ENCODE measurements around the gene OBP2B.

Gene OBP2B

GRCh38 chr9:133246562-133246961 lies 37.5 kb upstream of the OBP2B start:
- Histone ChIP-seq H3K4me1 (ENCODE audit: control insufficient read depth, insufficient read depth, low read depth, low read length) (no peaks in the 10 kb centered on the region), H2BK120ac (ENCODE audit: low read depth, low read length) (no peak overlapping the region), H2BK15ac (ENCODE audit: low read depth, poor library complexity, severe bottlenecking) (no peak overlapping the region), H3K36me3 (ENCODE audit: control insufficient read depth in 1 of 2, insufficient read depth in 2 of 2, low read depth in 1 of 2, low read length in 2 of 2) (no peaks in the 10 kb centered on the region), H3K27ac (ENCODE audit: low read length, poor library complexity, severe bottlenecking) (no peak overlapping the region), H3K14ac (ENCODE audit: low read length in 2 of 2) (peak overlapping the region in 1 of 2 experiments; percentile 70), H3K9ac (ENCODE audit: low read length) (no peak overlapping the region), H3K79me1 (replicated peaks; ENCODE audit: low read length, poor library complexity, severe bottlenecking) (no peaks in the 10 kb centered on the region), H3K27me3 (ENCODE audit: control insufficient read depth in 1 of 2, insufficient read depth in 1 of 2, low read length in 2 of 2) (peaks cover 50 to 79% of the 10 kb centered on the region in 2 experiments), H2BK5ac (ENCODE audit: low read depth, low read length, poor library complexity, severe bottlenecking) (no peak overlapping the region), H3K4me3 (ENCODE audit: insufficient read depth in 1 of 2, low read depth in 1 of 2, low read length in 2 of 2) (no peak overlapping the region), H2AFZ (ENCODE audit: low read depth, low read length) (no peak overlapping the region), H3K23ac (ENCODE audit: low read length in 2 of 2) (no peak overlapping the region), H3K9me3 (ENCODE audit: control insufficient read depth, low read length) (no peaks in the 10 kb centered on the region), H3K4me2 (ENCODE audit: low read length, poor library complexity, severe bottlenecking) (no peak overlapping the region), H2AK5ac (ENCODE audit: low read length, severe bottlenecking) (no peak overlapping the region), H4K8ac (ENCODE audit: low read length) (no peak overlapping the region), H2BK12ac (ENCODE audit: low read length in 2 of 2) (no peak overlapping the region), H3K4ac (ENCODE audit: low read depth in 1 of 2, low read length in 2 of 2) (no peak overlapping the region), H4K91ac (ENCODE audit: low read length) (no peak overlapping the region), H3K18ac (ENCODE audit: low read depth in 1 of 2, low read length in 2 of 2) (no peak overlapping the region)
- 93% methylated on average over 16 of the region's 16 CpGs for WGBS
- no peak for DNase-seq

- Histone ChIP-seq H3K4me3 (ENCODE audit: insufficient read depth in 1 of 2, low read depth in 1 of 2, low read length in 2 of 2) (no peak overlapping the region), H3K27me3 (ENCODE audit: control insufficient read depth in 1 of 2, insufficient read depth in 1 of 2, low read length in 2 of 2) (peaks cover 20 to 56% of the 10 kb centered on the region in 2 experiments), H2BK120ac (ENCODE audit: low read depth, low read length) (no peak overlapping the region), H4K8ac (ENCODE audit: low read length) (no peak overlapping the region), H3K27ac (ENCODE audit: low read length, poor library complexity, severe bottlenecking) (no peak overlapping the region), H2BK15ac (ENCODE audit: low read depth, poor library complexity, severe bottlenecking) (no peak overlapping the region), H3K36me3 (ENCODE audit: control insufficient read depth in 1 of 2, insufficient read depth in 2 of 2, low read depth in 1 of 2, low read length in 2 of 2) (no peaks in the 10 kb centered on the region), H2BK5ac (ENCODE audit: low read depth, low read length, poor library complexity, severe bottlenecking) (no peak overlapping the region), H3K4ac (ENCODE audit: low read depth in 1 of 2, low read length in 2 of 2) (no peak overlapping the region), H3K23ac (ENCODE audit: low read length in 2 of 2) (no peak overlapping the region), H3K9me3 (ENCODE audit: control insufficient read depth, low read length) (no peaks in the 10 kb centered on the region), H2BK12ac (ENCODE audit: low read length in 2 of 2) (no peak overlapping the region), H3K79me1 (replicated peaks; ENCODE audit: low read length, poor library complexity, severe bottlenecking) (no peaks in the 10 kb centered on the region), H3K14ac (ENCODE audit: low read length in 2 of 2) (no peak overlapping the region), H3K4me2 (ENCODE audit: low read length, poor library complexity, severe bottlenecking) (no peak overlapping the region), H2AK5ac (ENCODE audit: low read length, severe bottlenecking) (no peak overlapping the region), H3K18ac (ENCODE audit: low read depth in 1 of 2, low read length in 2 of 2) (no peak overlapping the region), H4K91ac (ENCODE audit: low read length) (no peak overlapping the region), H3K4me1 (ENCODE audit: control insufficient read depth, insufficient read depth, low read depth, low read length) (peaks cover 11% of the 10 kb centered on the region), H2AFZ (ENCODE audit: low read depth, low read length) (no peak overlapping the region), H3K9ac (ENCODE audit: low read length) (no peak overlapping the region)
- no peak for DNase-seq
- WGBS = 79% methylated on average over 2 of the region's 8 CpGs
These were observed 33.9 kb upstream of the OBP2B start for GRCh38 chr9:133242991-133243390.

GRCh38 chr9:133242241-133242640 lies 33.2 kb upstream of the OBP2B start:
- Histone ChIP-seq H3K14ac (ENCODE audit: low read length in 2 of 2) (no peak overlapping the region), H2BK120ac (ENCODE audit: low read depth, low read length) (no peak overlapping the region), H2AK5ac (ENCODE audit: low read length, severe bottlenecking) (no peak overlapping the region), H3K27me3 (ENCODE audit: control insufficient read depth in 1 of 2, insufficient read depth in 1 of 2, low read length in 2 of 2) (peaks cover 13 to 52% of the 10 kb centered on the region in 2 experiments), H3K18ac (ENCODE audit: low read depth in 1 of 2, low read length in 2 of 2) (no peak overlapping the region), H3K36me3 (ENCODE audit: control insufficient read depth in 1 of 2, insufficient read depth in 2 of 2, low read depth in 1 of 2, low read length in 2 of 2) (no peaks in the 10 kb centered on the region), H4K8ac (ENCODE audit: low read length) (no peak overlapping the region), H3K9me3 (ENCODE audit: control insufficient read depth, low read length) (no peaks in the 10 kb centered on the region), H3K27ac (ENCODE audit: low read length, poor library complexity, severe bottlenecking) (no peak overlapping the region), H3K4me1 (ENCODE audit: control insufficient read depth, insufficient read depth, low read depth, low read length) (peaks cover 11% of the 10 kb centered on the region), H2BK15ac (ENCODE audit: low read depth, poor library complexity, severe bottlenecking) (no peak overlapping the region), H3K23ac (ENCODE audit: low read length in 2 of 2) (no peak overlapping the region), H3K4me3 (ENCODE audit: insufficient read depth in 1 of 2, low read depth in 1 of 2, low read length in 2 of 2) (no peak overlapping the region), H2BK12ac (ENCODE audit: low read length in 2 of 2) (no peak overlapping the region), H3K4ac (ENCODE audit: low read depth in 1 of 2, low read length in 2 of 2) (no peak overlapping the region), H3K79me1 (replicated peaks; ENCODE audit: low read length, poor library complexity, severe bottlenecking) (no peaks in the 10 kb centered on the region), H3K9ac (ENCODE audit: low read length) (no peak overlapping the region), H3K4me2 (ENCODE audit: low read length, poor library complexity, severe bottlenecking) (no peak overlapping the region), H2AFZ (ENCODE audit: low read depth, low read length) (no peak overlapping the region), H2BK5ac (ENCODE audit: low read depth, low read length, poor library complexity, severe bottlenecking) (no peak overlapping the region), H4K91ac (ENCODE audit: low read length) (no peak overlapping the region)
- DNase-seq = no peak
- WGBS = 86% methylated on average over 10 of the region's 14 CpGs

GRCh38 chr9:133239533-133240090 lies 30.6 kb upstream of the OBP2B start:
- Histone ChIP-seq H3K4me3 (ENCODE audit: insufficient read depth in 1 of 2, low read depth in 1 of 2, low read length in 2 of 2) (no peak overlapping the region), H2AFZ (ENCODE audit: low read depth, low read length) (no peak overlapping the region), H2BK12ac (ENCODE audit: low read length in 2 of 2) (no peak overlapping the region), H3K23ac (ENCODE audit: low read length in 2 of 2) (no peak overlapping the region), H4K91ac (ENCODE audit: low read length) (no peak overlapping the region), H3K14ac (ENCODE audit: low read length in 2 of 2) (no peak overlapping the region), H3K36me3 (ENCODE audit: control insufficient read depth in 1 of 2, insufficient read depth in 2 of 2, low read depth in 1 of 2, low read length in 2 of 2) (no peaks in the 10 kb centered on the region), H2BK5ac (ENCODE audit: low read depth, low read length, poor library complexity, severe bottlenecking) (no peak overlapping the region), H3K79me1 (replicated peaks; ENCODE audit: low read length, poor library complexity, severe bottlenecking) (no peaks in the 10 kb centered on the region), H2BK120ac (ENCODE audit: low read depth, low read length) (no peak overlapping the region), H3K27ac (ENCODE audit: low read length, poor library complexity, severe bottlenecking) (no peak overlapping the region), H3K4me2 (ENCODE audit: low read length, poor library complexity, severe bottlenecking) (no peak overlapping the region), H3K9ac (ENCODE audit: low read length) (no peak overlapping the region), H4K8ac (ENCODE audit: low read length) (no peak overlapping the region), H2AK5ac (ENCODE audit: low read length, severe bottlenecking) (no peak overlapping the region), H3K4me1 (ENCODE audit: control insufficient read depth, insufficient read depth, low read depth, low read length) (peaks cover 13% of the 10 kb centered on the region), H3K9me3 (ENCODE audit: control insufficient read depth, low read length) (no peaks in the 10 kb centered on the region), H3K27me3 (ENCODE audit: control insufficient read depth in 1 of 2, insufficient read depth in 1 of 2, low read length in 2 of 2) (peaks cover 9 to 40% of the 10 kb centered on the region in 2 experiments), H3K18ac (ENCODE audit: low read depth in 1 of 2, low read length in 2 of 2) (no peak overlapping the region), H3K4ac (ENCODE audit: low read depth in 1 of 2, low read length in 2 of 2) (no peak overlapping the region), H2BK15ac (ENCODE audit: low read depth, poor library complexity, severe bottlenecking) (no peak overlapping the region)
- no peak for DNase-seq
- WGBS = 96% methylated on average over 18 of the region's 18 CpGs
